DMS153 (cell line): ENCODE measurements around the gene FBXO3.
A peak's percentile ranks its signal among the peaks of the same experiment; 100 is the strongest.
"Not testable (repeated sequence)": the region's sequence is repeated elsewhere in the genome, so short reads cannot be mapped to it uniquely, and the experiment has no call there.

Experiments
- DNase-seq: peaks from one replicate; lab custom pipeline; 2025; lab: John Stamatoyannopoulos, UW

The FBXO3 gene

GRCh38 chr11:33772300-33772699 is 2.0 kb downstream of the FBXO3 start:
- no peak for DNase-seq

- no peak for DNase-seq
These were observed 4.1 kb downstream of the FBXO3 start for GRCh38 chr11:33770236-33770635.

- no peak for DNase-seq
These were observed 4.8 kb downstream of the FBXO3 start for GRCh38 chr11:33769542-33769941.

DNA sequence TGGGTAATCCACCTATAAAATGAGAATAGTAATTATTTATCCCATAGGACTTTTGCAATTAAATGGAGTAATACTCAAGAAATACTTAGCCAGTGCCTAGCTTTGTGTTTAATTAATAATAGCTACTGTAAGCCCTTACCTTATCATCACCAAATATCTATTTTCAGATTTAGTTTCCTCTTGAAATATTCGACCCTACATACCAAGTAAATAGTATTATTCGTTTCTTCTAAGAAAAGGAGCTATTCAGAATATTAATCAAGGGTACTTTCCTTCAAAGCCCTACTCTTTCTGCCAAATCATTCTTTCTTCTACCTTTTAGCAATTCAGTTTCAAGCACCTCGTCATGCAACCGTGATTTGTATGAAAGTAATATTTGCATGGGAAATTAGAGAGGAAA is 6.7 kb downstream of the FBXO3 start:
- no peak for DNase-seq

DNA sequence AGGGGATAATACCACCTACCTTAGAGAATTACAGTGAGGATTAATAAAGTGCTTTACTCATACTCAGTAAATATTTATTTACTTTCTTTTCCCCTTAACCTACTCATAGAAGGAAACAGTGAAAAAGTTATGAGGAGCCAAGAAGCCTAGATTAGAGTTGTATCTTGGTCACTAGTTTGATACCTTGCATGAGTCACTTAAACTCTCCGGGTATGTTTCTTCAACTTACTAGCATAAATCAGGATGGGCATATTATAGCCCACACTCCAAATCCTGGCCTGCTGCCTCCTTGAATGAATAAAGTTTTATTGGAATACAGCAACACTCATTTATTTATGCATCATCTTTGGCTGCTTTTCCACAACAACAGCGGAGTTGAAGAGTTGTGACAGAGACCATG is 8.2 kb downstream of the FBXO3 start:
- DNase-seq = no peak

DNA sequence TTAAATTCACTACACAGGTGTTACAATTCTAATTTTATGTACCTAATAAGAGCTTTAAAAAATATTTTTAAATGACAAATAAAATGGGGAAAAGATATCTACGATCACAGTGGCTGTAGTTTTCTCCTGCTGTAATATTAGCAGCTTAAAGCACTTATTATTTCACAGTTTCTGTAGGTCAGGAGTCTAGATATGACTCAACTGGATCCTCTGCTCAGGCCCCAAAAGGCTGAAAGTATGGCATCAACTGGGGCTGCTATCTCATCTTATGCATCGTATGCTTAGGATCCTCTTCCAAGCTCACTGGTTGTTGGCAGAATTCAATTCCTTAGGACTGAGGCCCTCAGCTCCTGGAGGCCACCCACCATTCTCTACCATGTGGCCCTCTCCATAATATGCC is 12.8 kb downstream of the FBXO3 start:
- no peak for DNase-seq

GRCh38 chr11:33753304-33753967 is 20.9 kb downstream of the FBXO3 start:
- DNase-seq = no peak

- DNase-seq = no peak
These were observed 22.4 kb downstream of the FBXO3 start for GRCh38 chr11:33751878-33752277.

DNA sequence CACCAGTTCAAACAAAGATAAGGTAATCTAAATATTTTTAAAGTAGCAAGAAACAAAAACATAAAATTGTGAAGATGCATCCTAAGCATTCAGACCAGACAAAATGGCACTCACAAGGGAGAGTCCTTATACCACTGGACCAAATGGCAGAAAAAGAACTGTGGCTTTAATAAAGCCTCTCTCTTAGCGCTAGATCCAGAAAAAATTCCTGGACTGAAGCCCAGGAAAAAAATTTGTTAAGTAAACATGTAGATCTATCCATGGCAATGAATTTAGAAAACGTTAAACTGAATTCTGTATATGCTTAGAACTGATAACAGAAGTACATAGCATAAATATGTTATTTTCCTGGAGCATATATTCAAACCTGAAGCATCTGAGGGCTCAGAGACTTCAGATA is 26.3 kb downstream of the FBXO3 start:
- no peak for DNase-seq

DNA sequence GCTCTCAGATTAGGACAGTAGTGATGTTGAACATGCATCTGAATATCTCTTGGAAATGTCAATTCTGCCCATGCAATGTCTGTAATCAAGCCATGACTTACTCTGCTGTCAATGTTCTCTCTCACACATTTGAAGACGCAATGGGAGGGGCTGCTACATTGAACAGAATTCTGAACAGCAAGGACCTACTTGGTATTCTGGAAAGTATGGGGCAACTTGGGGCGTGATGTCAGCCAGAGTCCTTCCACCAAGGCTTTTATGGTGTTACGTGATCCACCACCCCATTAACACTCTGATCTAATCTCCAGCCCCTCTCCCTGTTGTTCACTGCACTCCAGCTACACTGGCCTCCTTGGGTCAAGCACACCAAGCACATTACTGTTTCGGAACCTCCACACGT is 31.0 kb downstream of the FBXO3 start:
- DNase-seq = no peak

- DNase-seq = no peak
These were observed 32.0 kb downstream of the FBXO3 start for GRCh38 chr11:33742249-33742851.

DNA sequence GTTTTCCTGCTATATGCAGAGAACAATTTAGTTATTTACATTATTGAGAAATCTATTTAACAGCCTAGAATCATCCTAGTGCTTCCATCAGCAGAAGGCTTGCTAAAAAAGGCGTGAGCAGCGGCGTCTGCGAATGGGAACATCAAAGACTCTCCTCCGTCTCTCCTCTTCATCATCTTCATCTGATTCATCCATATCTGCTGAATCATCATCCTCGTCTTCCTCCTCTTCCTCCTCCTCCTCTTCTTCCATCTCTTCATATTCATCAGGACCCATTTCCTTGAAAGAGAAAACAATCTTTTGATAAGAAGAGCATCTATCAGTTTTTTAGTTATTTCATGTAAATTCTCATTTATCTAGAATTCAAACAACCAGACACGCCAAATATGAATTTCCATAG is 32.5 kb downstream of the FBXO3 start:
- DNase-seq = no peak

- no peak for DNase-seq
These were observed 36.9 kb downstream of the FBXO3 start for GRCh38 chr11:33737362-33737821.

DNA sequence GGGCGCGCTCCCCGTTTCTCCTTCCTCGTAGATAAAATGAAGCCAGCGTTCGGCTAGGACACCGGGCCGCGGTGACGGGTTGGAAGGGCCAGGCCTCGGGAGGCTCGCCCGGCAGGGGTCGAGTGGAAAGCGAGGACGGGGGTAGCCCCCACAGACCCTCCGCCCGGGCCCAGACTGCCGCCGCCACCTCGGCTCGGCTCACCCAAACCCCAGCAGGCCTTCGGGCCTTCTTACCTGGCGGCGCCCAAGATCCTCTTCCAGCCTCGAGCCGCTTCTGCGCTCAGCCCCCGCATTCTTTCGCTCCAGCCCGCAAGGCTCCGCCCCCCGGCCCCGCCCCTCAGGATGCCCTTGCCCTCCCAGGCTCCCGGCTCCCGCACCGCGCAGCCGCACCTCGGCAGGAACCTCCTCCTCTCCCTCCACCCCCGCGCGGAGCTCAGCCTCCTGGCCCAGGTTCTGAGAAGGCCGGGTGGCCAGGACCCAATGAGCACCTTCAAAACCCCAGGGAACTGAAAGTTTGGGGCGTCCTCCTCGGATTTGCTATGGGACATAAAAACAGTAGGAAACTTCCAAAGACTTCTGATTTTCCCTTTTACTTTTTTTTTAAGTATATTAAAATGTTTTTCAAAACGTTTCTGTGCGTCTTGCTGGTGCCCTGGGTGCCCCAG is 38.0 kb downstream of the FBXO3 start, which contains the start of gene CD59:
TSS of gene CD59 (minus strand) at position 276 of the 665 bp plus-strand sequence. CDS start 13,978 bp downstream, outside the sequence.
- peak; percentile 84 for DNase-seq

DNA sequence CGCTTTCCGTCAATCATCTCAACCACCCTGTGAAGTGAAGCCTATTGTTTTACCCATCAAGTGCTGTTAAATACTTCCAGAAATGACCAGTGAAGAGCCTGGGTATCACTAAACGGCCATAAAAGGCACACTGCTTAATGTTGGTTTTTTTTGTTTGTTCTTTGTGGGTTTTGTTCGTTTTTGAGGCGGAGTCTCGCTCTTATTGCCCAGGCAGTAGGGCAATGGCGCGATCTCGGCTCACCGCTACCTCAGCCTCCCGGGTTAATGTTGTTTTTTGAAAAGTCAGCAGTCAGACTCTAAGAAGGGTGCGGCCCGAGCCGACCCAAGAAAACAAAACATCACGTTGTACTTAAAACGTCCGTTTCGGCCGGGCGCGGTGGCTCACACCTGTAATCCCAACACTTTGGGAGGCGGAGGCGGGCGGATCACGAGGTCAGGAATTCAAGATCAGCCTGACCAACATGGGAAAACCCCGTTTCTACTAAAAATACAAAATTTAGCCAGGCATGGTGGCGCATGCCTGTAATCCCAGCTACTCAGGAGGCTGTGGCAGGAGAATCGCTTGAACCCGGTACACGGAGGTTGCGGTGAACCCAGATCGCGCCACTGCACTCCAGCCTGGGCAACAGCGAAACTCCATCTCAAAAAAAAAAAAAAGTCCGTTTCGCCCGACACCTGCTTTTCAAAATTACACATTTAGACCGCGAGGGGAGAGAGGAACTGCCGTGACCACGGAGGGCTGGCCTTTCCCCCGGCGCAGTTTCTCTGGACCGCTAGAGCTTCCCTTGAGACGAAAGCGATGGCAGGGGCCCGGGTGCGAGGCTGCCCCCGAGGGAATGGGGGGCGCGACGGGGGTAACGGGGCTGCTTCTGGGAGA is 38.8 kb downstream of the FBXO3 start:
- DNase-seq = no peak

DNA sequence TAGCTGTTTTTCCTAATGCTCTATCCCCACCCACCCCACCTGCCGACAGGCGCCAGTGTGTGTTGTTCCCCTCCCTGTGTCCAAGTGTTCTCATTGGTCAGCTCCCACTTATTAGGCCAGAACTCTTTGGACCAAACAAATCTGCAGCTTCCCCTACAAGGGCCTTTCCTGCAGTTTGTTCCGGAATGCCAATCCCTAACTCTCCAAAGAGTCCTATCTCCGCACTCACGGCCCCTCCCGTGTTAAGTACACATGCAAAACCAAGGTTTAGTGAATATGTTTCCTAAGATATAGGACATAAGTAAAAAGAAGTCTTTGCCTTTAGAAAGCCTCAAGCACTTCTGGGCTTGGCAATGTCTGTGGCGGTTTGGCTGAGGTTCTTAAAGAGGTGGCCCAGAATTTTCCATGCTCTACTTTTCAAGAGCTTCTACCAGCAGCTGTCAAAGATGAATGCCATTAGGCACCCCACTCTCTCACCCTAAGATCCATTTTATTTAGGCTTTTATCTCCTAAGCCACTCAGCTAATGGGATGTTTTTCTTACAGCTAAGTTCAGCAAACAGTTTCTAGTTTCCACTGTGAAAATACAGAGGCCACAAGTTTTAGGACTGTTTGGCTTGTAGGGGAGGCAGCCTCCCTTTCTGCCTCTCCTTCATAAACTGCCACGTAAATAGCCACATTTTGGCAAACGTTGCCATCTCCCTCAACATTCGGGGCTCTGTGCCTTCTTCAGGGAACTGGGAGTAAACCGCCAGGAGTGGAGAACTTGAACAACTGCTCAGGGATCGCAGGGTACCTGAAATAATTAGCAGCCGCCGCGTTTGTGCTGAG is 39.7 kb downstream of the FBXO3 start:
- DNase-seq = no peak

- peak; percentile 83 for DNase-seq
These were observed 40.3 kb downstream of the FBXO3 start for GRCh38 chr11:33733980-33734379.

DNA sequence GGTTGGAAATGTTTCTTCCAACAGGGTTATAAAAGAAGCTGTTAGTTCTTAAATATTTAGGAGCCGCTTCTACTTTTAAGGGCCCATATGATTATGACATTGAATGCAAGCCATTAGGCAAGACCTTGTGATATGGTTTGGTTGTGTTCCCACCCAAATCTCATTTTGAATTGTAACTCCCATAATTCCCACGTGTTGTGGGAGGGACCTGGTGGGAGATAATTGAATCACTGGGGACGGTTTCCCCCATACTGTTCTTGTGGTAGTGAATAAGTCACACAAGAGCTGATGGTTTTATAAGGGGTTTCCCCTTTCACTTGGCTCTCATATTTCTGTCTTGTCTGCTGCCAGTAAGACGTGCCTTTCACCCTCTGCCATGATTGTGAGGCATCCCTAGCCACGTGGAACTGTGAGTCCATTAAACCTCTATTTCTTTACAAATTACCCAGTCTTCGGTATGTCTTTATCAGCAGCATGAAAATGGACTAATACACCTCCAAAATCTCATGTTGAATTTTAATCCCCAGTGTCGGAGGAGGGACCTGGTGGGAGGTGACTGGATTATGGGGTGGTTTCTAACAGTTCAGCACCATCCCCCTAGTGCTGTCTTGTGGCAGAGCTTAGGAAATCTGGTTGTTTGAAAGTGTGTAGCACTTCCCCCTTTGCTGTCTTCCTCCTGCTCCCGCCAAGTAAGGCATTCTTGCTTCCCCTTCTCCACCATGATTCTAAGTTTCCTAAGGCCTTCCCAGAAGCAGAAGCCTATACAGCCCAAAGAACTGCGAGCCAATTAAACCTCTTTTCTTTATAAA is 42.4 kb downstream of the FBXO3 start:
- DNase-seq = no peak

GRCh38 chr11:33730716-33731115 is 43.6 kb downstream of the FBXO3 start:
- DNase-seq = no peak

GRCh38 chr11:33729072-33729664 is 45.2 kb downstream of the FBXO3 start:
- DNase-seq = not testable (repeated sequence)
